GDM1 (cell line): ENCODE measurements around the gene SAMHD1.
"Not testable (repeated sequence)": the region's sequence is repeated elsewhere in the genome, so short reads cannot be mapped to it uniquely, and the experiment has no call there.

Source experiments
- DNase-seq: peaks from one replicate; lab custom pipeline; 2025; lab: John Stamatoyannopoulos, UW

Gene SAMHD1

DNA sequence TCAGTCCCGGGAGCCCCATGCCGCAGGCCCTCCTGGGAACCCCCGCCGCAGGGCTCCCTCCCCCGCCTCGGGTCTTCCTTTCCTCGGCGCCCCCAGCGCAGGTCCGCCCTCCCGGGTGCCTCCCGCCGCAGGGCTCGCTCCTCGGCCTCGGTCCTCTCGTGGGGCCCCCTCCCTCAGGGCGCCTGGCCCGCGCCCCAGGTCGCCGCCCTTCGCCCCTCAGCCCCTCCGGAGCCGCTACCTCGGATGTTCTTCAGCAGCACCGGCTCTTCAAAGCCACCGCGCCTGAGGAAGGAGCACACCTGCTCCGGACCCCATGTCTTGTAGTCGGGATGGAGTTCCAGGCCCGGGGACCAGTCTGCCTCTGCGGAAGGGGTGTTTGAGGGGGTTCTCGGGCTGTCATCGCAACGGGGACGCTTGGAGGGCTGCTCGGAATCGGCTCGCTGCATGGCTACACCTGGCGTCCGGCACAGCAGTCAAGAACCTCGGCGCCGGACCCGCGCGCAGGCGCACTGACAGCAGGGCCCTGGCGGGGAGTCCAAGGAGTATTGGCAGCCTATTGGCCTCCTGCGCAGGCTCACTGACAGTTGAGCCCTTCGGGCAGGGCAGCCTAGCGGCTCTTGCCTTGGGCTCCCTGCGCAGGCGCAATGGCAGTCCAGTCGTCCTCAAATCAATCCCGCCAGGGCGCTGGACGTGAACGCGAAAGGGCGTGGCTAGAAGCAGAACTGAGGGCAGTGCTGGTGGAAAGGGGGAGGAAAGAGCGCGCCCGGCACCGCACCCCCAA lies at the start of gene SAMHD1:
Gene SAMHD1 (minus strand): TSS at position 511 of the 781 bp plus-strand sequence. CDS start 65 bp downstream, at position 446.
- peak; percentile 61 for DNase-seq

DNA sequence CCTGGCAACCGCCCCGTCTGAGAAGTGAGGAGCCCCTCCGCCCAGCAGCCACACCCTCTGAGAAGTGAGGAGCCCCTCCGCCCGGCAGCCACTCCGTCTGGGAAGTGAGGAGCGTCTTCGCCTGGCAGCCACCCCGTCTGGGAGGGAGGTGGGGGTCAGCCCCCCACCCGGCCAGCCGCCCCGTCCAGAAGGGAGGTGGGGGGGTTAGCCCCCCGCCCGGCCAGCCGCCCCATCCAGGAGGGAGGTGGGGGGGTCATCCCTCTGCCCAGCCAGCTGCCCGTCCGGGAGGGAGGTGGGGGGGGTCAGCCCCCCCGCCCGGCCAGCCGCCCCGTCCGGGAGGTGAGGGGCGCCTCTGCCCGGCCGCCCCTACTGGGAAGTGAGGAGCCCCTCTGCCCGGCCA lies 48.7 kb upstream of the SAMHD1 start:
- not testable (repeated sequence) for DNase-seq

DNA sequence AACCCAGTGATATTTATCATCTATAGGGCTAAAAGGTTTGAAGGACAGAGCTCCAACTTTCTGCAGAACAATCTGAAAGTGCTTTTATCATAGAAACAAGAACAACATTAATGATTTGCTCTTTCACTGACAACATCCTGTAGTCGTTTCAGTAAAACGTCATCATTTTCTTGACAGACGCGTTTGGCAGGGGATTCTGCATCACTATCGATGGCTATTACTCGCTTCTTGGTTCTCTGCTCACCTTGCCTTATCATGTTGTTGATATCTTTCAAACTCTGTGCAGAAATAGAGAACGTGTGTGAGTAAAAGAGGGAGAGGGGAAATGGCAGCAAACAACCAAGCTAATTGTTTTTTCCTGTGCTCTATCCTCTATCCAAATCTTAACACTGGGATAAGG lies 47.1 kb upstream of the SAMHD1 start:
- no peak for DNase-seq

DNA sequence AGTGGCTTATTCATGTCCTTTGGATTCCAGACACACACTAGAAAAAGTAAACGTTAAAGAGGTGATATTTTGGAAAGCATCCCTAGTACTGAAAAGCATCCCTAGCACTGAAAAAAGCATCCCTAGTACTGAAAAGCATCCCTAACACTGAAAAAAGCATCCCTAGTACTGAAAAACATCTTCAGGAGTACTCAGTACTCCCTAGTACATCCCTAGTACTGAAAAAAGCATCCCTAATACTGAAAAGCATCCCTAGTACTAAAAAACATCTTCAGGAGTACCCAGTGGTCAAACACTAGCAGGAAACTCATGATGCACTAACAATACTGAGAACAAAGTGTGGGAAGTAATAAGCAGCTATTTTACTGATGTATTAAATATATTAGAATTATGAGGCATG lies 45.6 kb upstream of the SAMHD1 start:
- no peak for DNase-seq

DNA sequence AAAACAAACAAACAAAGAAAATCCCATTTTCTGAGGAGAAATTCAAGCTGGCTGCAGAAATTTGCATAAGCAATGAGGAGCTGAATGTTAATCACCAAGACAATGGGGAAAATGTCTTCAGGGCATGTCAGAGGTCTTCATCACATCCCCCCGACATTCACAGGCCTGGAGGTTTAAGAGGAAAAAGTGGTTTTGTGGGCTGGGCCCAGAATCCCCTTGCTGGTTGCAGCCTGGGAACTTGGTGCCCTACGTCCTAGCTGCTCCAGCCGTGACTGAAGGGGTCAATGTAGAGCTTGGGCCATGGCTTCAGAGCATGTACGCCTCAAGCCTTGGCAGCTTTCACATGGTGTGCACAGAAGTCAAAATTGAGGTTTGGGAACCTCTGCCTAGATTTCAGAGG lies 42.7 kb upstream of the SAMHD1 start:
- not testable (repeated sequence) for DNase-seq

DNA sequence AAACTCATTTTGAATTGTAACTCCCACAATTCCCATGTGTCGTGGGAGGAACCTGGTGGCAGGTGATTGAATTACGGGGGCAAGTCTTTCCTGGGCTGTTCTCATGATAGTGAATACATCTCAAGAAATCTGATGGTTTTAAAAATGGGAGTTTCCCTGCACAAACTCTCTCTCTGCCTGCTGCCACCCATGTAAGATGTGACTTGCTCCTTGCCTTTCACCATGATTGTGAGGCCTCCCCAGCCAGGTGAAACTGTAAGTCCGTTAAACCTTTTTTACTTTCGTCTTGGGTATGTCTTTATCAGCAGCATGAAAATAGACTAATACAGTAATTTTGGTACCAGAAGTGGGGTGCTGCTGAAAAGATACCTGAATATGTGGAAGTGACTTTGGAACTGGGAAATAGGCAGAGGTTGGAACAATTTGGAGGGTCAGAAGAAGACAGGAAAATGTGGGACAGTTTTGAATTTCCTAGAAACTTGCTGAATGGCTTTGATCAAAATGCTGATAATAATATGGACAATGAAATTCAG lies 41.4 kb upstream of the SAMHD1 start:
- no peak for DNase-seq

DNA sequence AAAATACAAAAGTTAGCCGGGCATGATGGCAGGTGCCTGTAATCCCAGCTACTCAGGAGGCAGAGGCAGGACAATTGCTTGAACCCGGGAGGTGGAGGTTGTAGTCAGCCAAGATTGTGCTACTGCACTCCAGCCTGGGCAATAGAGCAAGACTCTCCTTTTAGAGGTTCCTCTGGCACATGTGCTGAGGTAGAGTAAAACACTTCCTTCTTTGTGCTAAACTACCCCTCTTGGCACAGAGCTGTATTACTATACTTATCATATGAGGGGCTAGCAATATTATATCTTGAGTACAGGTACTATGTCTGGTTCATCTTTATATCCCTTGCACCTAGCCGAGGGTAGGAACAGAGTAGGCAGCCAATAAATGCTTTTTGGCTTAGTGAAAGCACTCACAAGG lies 40.2 kb upstream of the SAMHD1 start:
- DNase-seq, result no peak

DNA sequence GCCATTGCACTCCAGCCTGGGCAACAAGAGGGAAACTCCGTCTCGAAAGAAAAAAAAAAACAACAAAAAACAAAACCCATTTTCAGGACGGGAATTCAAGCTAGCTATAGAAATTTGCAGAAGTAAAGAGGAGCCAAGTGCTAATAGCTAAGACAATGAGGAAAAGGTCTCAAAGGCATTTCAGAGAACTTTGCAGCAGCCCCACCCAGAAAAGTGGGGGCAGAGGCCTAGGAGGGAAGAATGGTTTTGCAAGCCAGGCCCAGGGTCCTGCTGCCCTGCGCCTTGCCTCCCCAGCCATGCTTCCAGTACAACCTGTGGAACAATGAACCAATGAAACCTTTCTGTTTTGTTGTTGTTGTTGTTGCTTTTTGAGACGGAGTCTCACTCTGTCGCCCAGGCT lies 38.3 kb upstream of the SAMHD1 start:
- DNase-seq, result no peak

DNA sequence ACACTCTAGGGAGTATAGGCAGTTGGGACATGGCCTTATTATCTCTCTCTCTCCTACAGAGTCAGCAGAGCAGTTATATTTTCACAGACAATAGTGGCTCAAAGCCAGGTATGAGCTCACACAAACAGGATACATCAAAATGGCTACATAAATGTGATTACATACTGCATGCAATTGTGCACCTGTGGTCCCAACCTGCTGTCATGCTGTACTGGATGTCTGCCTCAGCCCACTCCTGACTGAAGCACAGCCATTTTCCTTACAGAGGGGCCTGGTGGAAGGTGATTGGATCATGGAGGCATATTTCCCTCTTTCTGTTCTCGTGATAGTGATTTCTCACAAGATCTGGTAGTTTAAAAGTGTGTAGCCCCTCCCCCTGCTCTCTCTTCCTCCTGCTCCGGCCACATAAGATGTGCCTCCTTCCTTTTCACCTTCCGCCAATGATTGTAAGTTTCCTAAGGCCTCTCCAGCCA lies 37.0 kb upstream of the SAMHD1 start:
- no peak for DNase-seq

DNA sequence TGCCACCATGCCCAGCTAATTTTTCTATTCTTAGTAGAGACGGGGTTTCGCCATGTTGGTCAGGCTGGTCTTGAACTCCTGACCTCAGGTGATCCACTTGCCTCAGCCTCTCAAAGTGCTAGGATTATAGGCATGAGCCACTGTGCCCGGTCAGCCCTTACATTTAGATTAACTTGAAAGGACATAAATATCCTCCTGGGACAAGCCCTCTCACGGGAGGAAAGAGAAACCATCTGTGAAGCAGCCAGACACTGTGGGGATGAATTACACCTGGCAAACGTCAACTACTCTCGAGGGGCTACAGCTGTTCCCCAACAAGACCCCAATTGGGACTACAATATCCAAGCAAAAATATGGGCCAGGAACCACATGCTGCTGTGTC lies 32.7 kb upstream of the SAMHD1 start:
- no peak for DNase-seq

DNA sequence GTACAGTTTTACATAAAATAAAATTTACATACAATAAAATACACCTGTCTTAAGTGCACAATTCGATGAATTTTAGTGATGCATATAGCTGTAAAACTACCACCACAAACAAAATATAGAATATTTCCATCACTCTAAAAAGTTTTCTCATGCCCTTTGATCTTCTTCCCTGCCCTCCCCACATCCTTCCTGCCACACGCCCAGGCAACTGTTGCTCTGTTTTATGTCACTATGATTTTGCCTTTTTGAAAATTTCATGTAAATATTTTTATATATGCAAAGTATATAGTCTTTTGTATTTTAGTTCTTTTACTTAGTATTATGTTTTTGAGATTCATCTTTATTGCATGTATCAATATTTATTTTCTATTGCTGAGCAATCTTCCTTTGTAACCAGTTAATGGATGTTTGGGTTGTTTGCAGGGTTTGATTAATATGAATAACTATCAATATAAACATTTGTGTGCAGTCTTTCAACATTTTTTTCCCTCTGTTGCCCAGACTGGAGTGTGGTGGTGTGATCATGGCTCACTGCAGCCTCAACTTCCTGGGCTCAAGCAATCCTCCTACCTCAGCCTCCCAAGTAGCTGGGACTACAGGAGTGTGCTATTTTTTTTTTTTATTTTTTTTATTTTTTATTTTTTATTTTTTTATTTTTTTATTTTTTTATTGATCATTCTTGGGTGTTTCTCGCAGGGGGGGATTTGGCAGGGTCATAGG lies 23.8 kb upstream of the SAMHD1 start:
- DNase-seq, result no peak

DNA sequence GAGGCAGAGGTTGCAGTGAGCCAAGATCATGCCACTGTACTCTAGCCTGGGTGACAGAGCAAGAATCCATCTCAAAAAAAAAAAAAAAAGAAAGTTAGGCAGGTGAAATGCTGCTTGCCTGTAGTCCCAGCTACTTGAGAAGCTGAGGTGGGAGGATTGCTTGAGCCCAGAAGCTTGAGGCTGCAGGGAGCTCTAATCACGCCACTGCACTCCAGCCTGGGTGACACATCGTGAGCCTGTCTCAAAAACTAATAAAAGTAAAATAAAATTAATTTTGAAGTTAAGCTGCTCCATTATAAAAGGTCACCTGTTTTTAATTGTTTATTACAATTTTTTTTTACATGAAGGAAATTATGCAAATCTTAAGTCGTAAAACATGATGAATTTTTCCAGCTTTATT lies 23.2 kb upstream of the SAMHD1 start:
- no peak for DNase-seq

DNA sequence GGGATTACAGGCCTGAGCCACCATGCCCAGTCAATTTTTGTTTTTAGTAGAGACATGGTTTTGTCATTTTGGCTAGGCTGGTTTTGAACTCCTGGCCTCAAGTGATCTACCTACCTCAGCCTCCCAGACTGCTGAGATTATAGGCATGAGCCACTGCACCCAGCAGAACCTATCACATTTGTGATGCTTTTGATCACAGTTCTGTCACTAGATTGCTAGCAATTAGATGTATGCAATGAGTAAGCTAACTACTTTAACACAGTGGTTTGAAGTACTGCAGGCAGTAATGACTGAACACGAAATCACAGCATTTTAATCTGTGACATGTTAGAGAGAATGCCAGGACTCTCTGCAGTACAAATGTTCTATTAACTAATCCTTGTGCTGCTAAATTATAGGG lies 19.6 kb upstream of the SAMHD1 start:
- DNase-seq, result no peak

DNA sequence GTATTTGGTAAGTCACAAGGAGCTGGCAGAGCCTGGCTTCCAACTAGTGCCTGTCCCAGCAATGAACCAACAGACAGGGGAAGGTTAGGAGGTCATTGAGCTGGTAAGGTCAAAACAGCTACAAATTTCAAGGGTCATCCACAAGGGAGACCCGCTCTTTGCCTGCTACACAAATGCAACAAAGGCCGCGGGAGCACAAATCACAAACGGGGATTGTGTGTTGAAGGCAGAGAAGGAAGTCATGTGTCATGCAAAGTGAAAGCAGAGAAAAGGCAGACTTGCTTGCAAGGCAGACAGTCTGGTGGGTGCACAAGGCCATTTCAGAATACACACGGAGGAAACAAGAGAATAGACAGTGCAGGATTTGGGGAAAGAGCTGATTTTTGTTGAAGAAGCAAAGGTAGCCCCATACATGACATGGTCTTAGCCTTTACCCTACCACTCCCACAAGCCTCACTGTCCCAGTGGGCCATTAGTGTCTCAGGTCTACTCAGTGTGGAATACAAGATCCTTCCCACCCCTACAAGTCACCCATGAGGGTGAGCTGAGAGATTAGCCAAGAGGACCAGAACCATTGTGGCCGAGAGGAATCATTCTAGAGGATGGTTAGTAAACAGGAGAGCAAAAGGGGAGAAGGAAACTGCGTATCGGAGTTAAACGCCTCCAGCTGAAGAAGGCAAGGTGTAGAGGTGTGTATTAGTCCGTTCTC lies 18.1 kb upstream of the SAMHD1 start:
- DNase-seq, result no peak

DNA sequence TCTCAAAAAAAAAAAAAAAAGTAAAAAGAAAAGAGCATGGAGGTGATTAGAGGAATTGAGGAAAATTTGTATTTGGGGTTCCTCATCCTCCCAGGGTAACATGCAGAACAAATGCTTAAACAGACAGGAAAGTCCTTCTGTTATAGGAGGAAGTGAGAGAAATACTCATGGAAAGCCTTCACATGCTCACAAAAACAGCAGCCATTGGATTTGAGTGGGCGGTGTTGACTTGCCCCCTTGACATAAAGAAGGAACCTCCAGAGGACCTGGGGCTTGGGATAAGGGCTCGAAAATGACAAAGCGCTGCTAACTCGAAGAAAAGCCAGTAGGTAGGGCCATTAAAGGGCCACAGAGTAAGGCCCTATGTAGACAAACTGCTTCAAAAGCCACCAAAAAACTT lies 17.5 kb upstream of the SAMHD1 start:
- no peak for DNase-seq

DNA sequence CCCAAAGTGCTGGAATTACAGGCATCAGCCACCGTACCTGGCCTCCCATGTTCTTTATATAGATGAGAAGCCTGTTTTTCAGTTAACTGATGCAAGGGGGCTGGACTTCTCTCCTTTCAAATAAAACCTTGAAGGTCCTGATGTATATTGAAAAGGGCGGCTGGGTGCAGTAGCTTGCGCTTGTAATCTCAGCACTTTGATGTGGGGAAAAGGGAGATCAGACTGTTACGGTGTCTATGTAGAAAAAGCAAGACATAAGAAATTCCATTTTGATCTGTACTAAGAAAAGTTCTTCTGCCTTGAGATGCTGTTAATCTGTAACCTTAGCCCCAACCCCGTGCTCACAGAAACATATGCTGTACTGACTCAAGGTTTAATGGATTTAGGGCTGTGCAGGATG lies 16.1 kb upstream of the SAMHD1 start:
- DNase-seq, result no peak

DNA sequence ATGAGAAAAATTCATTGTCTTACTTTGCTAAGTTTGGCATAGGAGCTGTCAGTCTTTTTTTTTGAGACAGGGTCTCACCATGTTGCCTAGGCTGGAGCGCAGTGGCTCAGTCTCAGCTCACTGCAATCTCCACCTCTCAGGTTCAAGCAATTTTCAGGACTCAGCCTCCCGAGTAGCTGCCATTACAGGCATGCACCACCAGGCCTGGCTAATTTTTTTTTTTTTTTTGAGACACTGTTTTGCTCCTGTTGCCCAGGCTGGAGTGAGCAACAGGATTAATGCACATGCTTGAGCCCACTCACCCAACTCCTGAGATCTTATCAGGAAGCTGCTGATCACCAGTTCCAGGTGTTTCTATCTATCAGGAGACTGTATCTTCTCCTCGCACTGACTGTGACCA lies 15.5 kb upstream of the SAMHD1 start:
- DNase-seq, result not testable (repeated sequence)

DNA sequence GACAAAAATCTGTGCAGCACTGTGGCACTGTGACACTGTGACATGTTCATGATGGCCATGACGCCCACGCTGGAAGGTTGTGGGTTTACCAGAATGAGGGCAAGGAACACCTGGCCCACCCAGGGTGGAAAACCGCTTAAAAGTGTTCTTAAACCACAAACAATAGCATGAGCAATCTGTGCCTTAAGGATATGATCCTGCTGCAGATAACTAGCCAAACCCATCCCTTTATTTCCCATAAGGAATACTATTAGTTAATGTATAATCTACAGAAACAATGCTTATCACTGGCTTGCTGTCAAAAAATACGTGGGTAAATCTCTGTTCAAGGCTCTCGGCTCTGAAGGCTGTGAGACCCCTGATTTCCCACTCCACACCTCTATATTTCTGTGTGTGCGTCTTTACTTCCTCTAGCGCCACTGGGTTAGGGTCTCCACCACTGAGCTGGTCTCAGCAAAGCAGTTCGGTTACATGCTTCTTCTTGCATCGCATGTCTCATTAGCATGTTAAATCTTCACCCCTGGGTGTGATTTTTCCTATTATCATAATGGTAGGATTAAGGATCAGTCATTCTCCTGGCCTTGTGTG lies 10.9 kb upstream of the SAMHD1 start:
- DNase-seq, result not testable (repeated sequence)

DNA sequence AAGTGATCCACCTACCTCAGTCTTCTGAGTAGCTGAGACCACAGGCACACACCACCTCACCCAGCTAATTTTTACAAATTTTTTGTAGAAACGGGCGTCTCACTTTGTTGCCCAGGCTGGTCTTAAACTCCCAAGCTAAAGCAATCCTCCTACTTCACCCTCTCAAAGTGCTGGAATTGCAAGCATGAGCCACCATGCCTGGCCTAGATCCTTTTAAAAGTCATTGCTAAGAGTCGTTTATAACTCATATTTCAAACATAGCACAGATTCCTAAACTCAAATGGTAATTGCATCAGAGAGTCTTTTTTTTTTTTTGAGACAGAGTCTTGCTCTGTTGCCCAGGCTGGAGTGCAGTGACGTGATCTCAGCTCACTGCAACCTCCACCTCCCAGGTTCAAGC lies 7.7 kb upstream of the SAMHD1 start:
- no peak for DNase-seq

DNA sequence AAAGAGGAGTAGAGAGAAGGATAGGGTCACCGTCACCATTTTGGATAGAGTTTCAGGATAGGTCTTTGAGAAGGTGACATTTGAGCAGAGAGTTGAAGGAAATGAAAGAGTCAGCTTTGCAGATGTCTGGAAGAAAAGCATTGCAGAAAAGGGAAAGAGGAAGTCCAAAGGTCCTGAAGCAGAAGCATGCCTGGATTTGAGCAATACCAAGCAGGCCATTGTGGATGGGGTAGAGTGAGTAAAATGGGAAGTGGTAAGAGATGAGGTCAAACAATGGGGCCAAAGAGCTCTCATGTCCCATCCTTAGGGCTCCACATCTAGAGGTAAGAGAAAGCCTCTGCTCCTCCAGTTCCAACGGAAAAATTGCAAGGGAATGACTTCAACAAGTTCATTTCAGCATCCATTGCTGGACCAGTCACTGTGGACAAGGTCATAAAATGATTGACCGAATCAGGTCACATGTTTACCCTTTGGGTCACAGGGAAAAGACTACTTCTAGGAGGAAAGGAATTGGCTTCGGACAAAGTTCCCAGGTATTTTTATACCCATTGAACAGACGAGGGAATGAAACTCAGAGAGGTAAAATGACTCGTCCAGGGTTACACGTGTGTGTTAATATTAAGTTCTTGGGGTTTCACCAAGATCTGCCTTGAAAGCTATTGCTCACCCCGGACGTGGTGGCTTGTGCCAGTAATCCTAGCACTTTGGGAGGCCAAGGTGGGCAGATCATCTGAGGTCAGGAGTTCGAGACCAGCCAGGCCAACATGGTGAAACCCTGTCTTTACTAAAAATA lies 6.6 kb upstream of the SAMHD1 start:
- peak; percentile 34 for DNase-seq

DNA sequence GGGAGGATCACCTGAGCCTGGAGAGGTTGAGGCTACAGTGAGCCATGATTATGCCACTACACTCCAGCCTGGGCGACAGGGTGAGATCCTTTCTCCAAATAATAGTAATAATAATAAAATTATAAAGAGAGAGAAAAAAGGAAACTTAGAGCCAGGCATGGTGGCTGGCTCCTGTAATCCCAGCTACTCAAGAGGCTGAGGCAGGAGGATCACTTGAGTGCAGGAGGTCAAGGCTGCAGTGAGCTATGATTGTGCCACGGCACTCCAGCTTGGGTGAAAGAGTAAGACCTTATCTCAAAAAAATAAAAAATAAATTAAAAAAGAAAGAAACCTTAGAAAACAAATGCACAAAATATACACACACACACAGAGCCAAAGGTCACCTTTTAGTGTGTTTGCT lies 5.2 kb upstream of the SAMHD1 start:
- DNase-seq, result no peak
